Epidermal melanocyte (primary cell): ENCODE results near the gene EXD3.

ENCODE experiments used
- DNase-seq: peaks from one replicate; pipeline ENCODE4 v3.0.0; 2011; ENCODE audit warnings: low spot score; ENCODE audit not compliant: insufficient read length

The EXD3 gene

GRCh38 chr9:137432687-137433348 lies 9.9 kb upstream of the EXD3 start:
- no peak for DNase-seq

GRCh38 chr9:137431416-137431931 lies 8.5 kb upstream of the EXD3 start:
- DNase-seq, result no peak

GRCh38 chr9:137430723-137431415 lies 7.9 kb upstream of the EXD3 start:
- no peak for DNase-seq

GRCh38 chr9:137429974-137430722 lies 7.2 kb upstream of the EXD3 start:
- no peak for DNase-seq

- no peak for DNase-seq
Observed at GRCh38 chr9:137429546-137429890, 6.6 kb upstream of the EXD3 start.

GRCh38 chr9:137428841-137429545 lies 6.0 kb upstream of the EXD3 start:
- DNase-seq, result no peak

GRCh38 chr9:137428311-137428630 lies 5.3 kb upstream of the EXD3 start:
- no peak for DNase-seq

- no peak for DNase-seq
Observed at GRCh38 chr9:137427454-137428310, 4.7 kb upstream of the EXD3 start.

- no peak for DNase-seq
Observed at GRCh38 chr9:137426018-137426681, 3.2 kb upstream of the EXD3 start.

GRCh38 chr9:137423514-137424291 lies 741 bp upstream of the EXD3 start:
- DNase-seq, result no peak

- DNase-seq, result no peak
Observed at GRCh38 chr9:137421838-137422603, 941 bp downstream of the EXD3 start.

- no peak for DNase-seq
Observed at GRCh38 chr9:137417161-137418021, 5.6 kb downstream of the EXD3 start.

GRCh38 chr9:137416563-137417151 lies 6.3 kb downstream of the EXD3 start:
- DNase-seq, result no peak

- DNase-seq, result no peak
Observed at GRCh38 chr9:137416006-137416562, 6.9 kb downstream of the EXD3 start.

GRCh38 chr9:137415451-137415850 lies 7.5 kb downstream of the EXD3 start:
- DNase-seq, result no peak

- no peak for DNase-seq
Observed at GRCh38 chr9:137412431-137412830, 10.5 kb downstream of the EXD3 start.
